Measurements from ENCODE around the gene GPR162. TPM values are rescaled to one million over a fixed set of nuclear protein-coding genes. Genes with fewer than 3 reads are reported as not detected.

The GPR162 gene
- total RNA-seq, 2 donors from 2014 or later: 0.44 to 7.0 TPM

- Histone ChIP-seq H3K27me3 (no peaks in the 10 kb centered on the region), H3K27ac (no peak overlapping the region), H3K4me1 (no peaks in the 10 kb centered on the region), H3K4me3 (no peak overlapping the region), H3K9me3 (no peaks in the 10 kb centered on the region), H3K36me3 (no peaks in the 10 kb centered on the region)
- TF ChIP-seq CTCF (IDR thresholded peaks at IDR 0.05): no peak
- DNase-seq (ENCODE audit: low spot score): no peak
Observed at GRCh38 chr12:6790496-6791150, 31.0 kb upstream of the GPR162 start.

- no peak for DNase-seq (ENCODE audit: low spot score)
- no peaks in the 10 kb centered on the region for H3K4me1 ChIP-seq
- peak overlapping the region in 1 of 2 donors; percentile 13 for H3K4me3 ChIP-seq
- no peaks in the 10 kb centered on the region for H3K27me3 ChIP-seq
- no peak overlapping the region for H3K27ac ChIP-seq
- no peak for TF ChIP-seq CTCF (IDR thresholded peaks at IDR 0.05)
- no peaks in the 10 kb centered on the region for H3K36me3 ChIP-seq
- H3K9me3 ChIP-seq: no peaks in the 10 kb centered on the region
Observed at GRCh38 chr12:6791931-6792520, 29.6 kb upstream of the GPR162 start.

- H3K27me3 ChIP-seq: no peaks in the 10 kb centered on the region
- H3K4me3 ChIP-seq: peak overlapping the region in 1 of 2 donors; percentile 13
- H3K4me1 ChIP-seq: no peaks in the 10 kb centered on the region
- no peak for TF ChIP-seq CTCF (IDR thresholded peaks at IDR 0.05)
- H3K36me3 ChIP-seq: no peaks in the 10 kb centered on the region
- no peak overlapping the region for H3K27ac ChIP-seq
- H3K9me3 ChIP-seq: no peaks in the 10 kb centered on the region
- DNase-seq (ENCODE audit: low spot score): no peak
Observed at GRCh38 chr12:6792522-6793201, 29.0 kb upstream of the GPR162 start.

GRCh38 chr12:6795088-6795487 is 26.5 kb upstream of the GPR162 start:
- DNase-seq (ENCODE audit: low spot score): no peak
- no peak for TF ChIP-seq CTCF (IDR thresholded peaks at IDR 0.05)
- H3K4me3 ChIP-seq: no peak overlapping the region
- no peaks in the 10 kb centered on the region for H3K9me3 ChIP-seq
- no peaks in the 10 kb centered on the region for H3K36me3 ChIP-seq
- H3K4me1 ChIP-seq: no peaks in the 10 kb centered on the region
- H3K27me3 ChIP-seq: no peaks in the 10 kb centered on the region
- H3K27ac ChIP-seq: no peak overlapping the region

- no peak for TF ChIP-seq CTCF (IDR thresholded peaks at IDR 0.05)
- Histone ChIP-seq H3K4me1 (no peaks in the 10 kb centered on the region), H3K4me3 (no peak overlapping the region), H3K9me3 (no peaks in the 10 kb centered on the region), H3K27ac (no peak overlapping the region), H3K27me3 (no peaks in the 10 kb centered on the region), H3K36me3 (no peaks in the 10 kb centered on the region)
- DNase-seq (ENCODE audit: low spot score): no peak
Observed at GRCh38 chr12:6796576-6796975, 25.0 kb upstream of the GPR162 start.
